SK-N-SH treated with all-trans-retinoic acid at 6 μM for 48 hours (cell line): ENCODE measurements around the gene MECR.
"Not testable (repeated sequence)": the region's sequence is repeated elsewhere in the genome, so short reads cannot be mapped to it uniquely, and the experiment has no call there.

Source experiments
- ATAC-seq: fragments of 200-7000 bp; cut with Tn5 transposase; 3 replicates; pipeline ENCODE4 v1.9.1; 2020; ENCODE audit warnings: mild to moderate bottlenecking, moderate library complexity
- CSDC2 ChIP-seq: fragments of 250-450 bp; sonication (Bioruptor Pico); IDR thresholded peaks from 2 replicates; pipeline ENCODE4 v1.5.0; 2020; ENCODE audit warnings: mild to moderate bottlenecking, moderate library complexity
- ESRRG ChIP-seq: fragments of 250-450 bp; sonication (Bioruptor Pico); IDR thresholded peaks from 2 replicates; pipeline ENCODE4 v1.6.1; 2021; ENCODE audit warnings: mild to moderate bottlenecking
- GLIS3 ChIP-seq: fragments of 250-450 bp; sonication (Bioruptor Pico); IDR thresholded peaks from 2 replicates; pipeline ENCODE4 v1.5.0; 2020; ENCODE audit warnings: mild to moderate bottlenecking, moderate library complexity
- RARB ChIP-seq: fragments of 250-450 bp; sonication (Bioruptor Pico); IDR thresholded peaks from 2 replicates; pipeline ENCODE4 v1.8.0; 2021; ENCODE audit warnings: mild to moderate bottlenecking, moderate library complexity
- SNAI2 ChIP-seq: fragments of 250-450 bp; sonication (Bioruptor Pico); IDR thresholded peaks from 2 replicates; pipeline ENCODE4 v1.5.0; 2020; ENCODE audit warnings: mild to moderate bottlenecking, moderate library complexity
- TOX ChIP-seq: fragments of 250-450 bp; sonication (Bioruptor Pico); IDR thresholded peaks from 2 replicates; pipeline ENCODE4 v1.8.0; 2021; ENCODE audit warnings: mild to moderate bottlenecking, moderate library complexity, borderline replicate concordance
- ZC3H10 ChIP-seq: fragments of 250-450 bp; sonication (Bioruptor Pico); IDR thresholded peaks from 2 replicates; pipeline ENCODE4 v1.5.1; 2021; ENCODE audit warnings: mild to moderate bottlenecking, moderate library complexity
- ZFP3 ChIP-seq: fragments of 250-450 bp; sonication (Bioruptor Pico); IDR thresholded peaks from 2 replicates; pipeline ENCODE4 v1.5.0; 2020; ENCODE audit warnings: mild to moderate bottlenecking, moderate library complexity
- ZNF565 ChIP-seq: fragments of 450-650 bp; formaldehyde crosslinking; conservative IDR thresholded peaks from 2 replicates; pipeline ENCODE4 v1.5.0; 2020; ENCODE audit warnings: low read depth, mild to moderate bottlenecking, moderate library complexity
- ZNF8 ChIP-seq: fragments of 450-650 bp; formaldehyde crosslinking; IDR thresholded peaks from 2 replicates; pipeline ENCODE4 v1.5.0; 2020; ENCODE audit warnings: mild to moderate bottlenecking, moderate library complexity
- TF ChIP-seq, protein P1 (sequence below): fragments of 250-450 bp; sonication (Bioruptor Pico); IDR thresholded peaks from 2 replicates; pipeline ENCODE4 v1.5.1; 2020; ENCODE audit warnings: low read depth, mild to moderate bottlenecking, moderate library complexity
- TF ChIP-seq, protein P2 (sequence below): fragments of 250-450 bp; sonication (Bioruptor Pico); IDR thresholded peaks from 2 replicates; pipeline ENCODE4 v1.5.0; 2020; ENCODE audit warnings: mild to moderate bottlenecking, moderate library complexity
- TF ChIP-seq, protein P3 (sequence below): fragments of 250-450 bp; sonication (Bioruptor Pico); IDR thresholded peaks from 2 replicates; pipeline ENCODE4 v1.5.1; 2021; ENCODE audit warnings: mild to moderate bottlenecking, moderate library complexity
- TF ChIP-seq, protein P4 (sequence below): fragments of 250-450 bp; sonication (Bioruptor Pico); IDR thresholded peaks from 2 replicates; pipeline ENCODE4 v1.8.0; 2020; ENCODE audit warnings: mild to moderate bottlenecking, moderate library complexity, borderline replicate concordance

The MECR gene

DNA sequence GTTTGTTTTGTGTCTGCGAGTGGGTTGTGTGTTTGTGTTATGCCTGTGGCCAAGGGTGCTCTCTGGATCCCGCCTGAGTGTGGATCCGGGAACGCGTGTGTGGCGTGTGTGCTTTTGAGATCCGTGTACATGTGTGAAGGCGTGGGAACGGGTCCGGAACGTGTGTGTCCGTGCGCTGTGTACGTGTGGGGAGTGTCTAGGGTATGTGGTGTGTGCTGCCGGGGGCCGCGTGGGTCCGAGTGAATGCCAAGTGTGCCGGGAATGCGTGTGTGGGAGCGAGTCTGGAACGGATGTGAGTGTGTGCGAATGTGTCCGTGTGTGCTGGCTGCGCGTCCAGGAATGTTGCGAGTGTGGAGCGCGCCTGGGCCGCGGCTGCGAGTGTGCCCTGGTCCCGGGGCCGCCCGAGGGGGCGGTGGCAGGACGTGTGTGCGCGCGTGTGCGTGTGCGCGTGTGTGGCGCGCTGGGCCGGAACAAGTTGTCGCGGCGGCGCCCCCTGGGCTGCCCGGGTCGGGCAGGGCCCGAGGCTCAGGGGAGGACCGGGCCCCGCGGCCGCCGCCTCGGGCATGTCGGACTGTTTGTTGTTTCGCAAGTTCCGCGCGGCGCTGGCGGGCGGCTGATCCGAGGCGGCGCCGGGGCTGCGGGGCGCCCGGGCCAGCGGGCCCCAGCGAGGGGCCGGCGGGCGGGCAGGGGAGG lies 6.5 kb upstream of the MECR start:
- ATAC-seq = peak; percentile 13
- TF ChIP-seq, protein P1, sequence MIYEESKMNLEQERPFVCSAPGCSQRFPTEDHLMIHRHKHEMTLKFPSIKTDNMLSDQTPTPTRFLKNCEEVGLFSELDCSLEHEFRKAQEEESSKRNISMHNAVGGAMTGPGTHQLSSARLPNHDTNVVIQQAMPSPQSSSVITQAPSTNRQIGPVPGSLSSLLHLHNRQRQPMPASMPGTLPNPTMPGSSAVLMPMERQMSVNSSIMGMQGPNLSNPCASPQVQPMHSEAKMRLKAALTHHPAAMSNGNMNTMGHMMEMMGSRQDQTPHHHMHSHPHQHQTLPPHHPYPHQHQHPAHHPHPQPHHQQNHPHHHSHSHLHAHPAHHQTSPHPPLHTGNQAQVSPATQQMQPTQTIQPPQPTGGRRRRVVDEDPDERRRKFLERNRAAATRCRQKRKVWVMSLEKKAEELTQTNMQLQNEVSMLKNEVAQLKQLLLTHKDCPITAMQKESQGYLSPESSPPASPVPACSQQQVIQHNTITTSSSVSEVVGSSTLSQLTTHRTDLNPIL (CRISPR knock-in tag) = no peak
- no peak for TF ChIP-seq CSDC2 (CRISPR knock-in tag)
- no peak for TF ChIP-seq ZC3H10 (CRISPR knock-in tag)
- no peak for TF ChIP-seq ZFP3 (CRISPR knock-in tag)
- TF ChIP-seq GLIS3 (CRISPR knock-in tag) = no peak
- TF ChIP-seq ZNF565 (CRISPR knock-in tag) = no peak
- TF ChIP-seq ZNF8 (CRISPR knock-in tag) = no peak
- TF ChIP-seq SNAI2 (CRISPR knock-in tag) = no peak
- TF ChIP-seq, protein P2, sequence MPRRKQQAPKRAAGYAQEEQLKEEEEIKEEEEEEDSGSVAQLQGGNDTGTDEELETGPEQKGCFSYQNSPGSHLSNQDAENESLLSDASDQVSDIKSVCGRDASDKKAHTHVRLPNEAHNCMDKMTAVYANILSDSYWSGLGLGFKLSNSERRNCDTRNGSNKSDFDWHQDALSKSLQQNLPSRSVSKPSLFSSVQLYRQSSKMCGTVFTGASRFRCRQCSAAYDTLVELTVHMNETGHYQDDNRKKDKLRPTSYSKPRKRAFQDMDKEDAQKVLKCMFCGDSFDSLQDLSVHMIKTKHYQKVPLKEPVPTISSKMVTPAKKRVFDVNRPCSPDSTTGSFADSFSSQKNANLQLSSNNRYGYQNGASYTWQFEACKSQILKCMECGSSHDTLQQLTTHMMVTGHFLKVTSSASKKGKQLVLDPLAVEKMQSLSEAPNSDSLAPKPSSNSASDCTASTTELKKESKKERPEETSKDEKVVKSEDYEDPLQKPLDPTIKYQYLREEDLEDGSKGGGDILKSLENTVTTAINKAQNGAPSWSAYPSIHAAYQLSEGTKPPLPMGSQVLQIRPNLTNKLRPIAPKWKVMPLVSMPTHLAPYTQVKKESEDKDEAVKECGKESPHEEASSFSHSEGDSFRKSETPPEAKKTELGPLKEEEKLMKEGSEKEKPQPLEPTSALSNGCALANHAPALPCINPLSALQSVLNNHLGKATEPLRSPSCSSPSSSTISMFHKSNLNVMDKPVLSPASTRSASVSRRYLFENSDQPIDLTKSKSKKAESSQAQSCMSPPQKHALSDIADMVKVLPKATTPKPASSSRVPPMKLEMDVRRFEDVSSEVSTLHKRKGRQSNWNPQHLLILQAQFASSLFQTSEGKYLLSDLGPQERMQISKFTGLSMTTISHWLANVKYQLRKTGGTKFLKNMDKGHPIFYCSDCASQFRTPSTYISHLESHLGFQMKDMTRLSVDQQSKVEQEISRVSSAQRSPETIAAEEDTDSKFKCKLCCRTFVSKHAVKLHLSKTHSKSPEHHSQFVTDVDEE (CRISPR knock-in tag) = 0 out of 2 replicates have a peak, but pooled peaks have one; percentile 33

DNA sequence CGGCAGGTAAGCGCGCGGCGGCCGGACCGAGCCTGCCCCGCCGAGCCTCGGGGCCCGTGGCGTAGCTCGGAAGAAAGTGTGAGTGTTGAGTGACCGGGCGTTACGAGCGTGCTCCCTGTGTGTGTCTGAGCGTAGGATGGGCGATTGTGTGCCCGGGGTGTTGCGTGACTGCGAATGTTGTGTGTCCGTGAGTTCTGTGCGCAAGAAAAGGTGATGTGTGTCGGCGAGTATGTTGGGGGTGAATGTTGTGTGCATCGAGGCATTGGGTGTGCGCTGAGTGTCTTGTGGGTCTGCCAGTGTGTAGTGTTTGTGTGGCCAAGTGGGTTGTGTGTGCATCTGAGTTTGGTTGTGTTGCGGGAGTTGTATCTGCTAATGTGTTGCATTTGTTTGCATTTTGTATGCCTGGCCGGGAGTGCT lies 6.0 kb upstream of the MECR start:
- no peak for ATAC-seq

DNA sequence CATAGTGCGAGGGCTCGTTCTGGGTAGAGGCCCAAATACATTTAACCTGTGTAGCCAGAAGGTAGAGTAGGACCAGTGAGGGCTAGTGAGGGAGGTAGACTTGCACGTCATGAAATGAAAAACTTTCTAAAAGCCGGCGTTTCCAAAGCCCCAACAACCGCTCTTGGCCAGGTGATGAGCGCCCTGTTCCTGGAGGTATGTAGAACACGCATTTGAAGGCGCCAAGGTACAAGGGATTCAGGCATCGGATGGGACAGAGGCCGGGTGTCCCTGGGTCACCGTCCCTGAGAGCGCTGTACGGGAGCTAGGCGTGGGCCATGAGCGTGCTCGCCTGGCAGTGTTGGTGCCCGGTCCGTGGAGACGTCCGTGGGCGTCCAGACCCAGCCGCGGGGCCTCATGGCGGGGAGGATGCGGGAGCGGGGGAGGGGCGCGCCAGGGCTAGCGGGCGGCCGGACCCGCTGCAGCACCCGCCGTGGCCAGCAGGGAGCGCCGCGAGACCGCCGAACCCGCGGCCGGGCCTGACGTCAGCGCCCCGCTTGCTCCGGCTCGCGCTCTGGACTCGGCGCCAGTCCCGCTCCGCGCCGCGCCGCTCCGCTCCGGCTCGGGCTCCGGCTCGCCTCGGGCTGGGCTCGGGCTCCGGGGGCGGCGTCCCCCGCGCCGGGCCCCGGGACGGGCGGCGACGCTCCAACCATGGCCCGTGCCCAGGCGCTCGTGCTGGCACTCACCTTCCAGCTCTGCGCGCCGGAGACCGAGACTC lies 5.4 kb upstream of the MECR start, which contains the start of gene PTPRU:
Gene PTPRU, plus strand, starts transcription at position 568 of the 757 bp plus-strand sequence. Its CDS starts 123 bp downstream, at position 691.
- peak; percentile 87 for ATAC-seq
- TF ChIP-seq ESRRG (no peak), TOX (CRISPR knock-in tag) (no peak), RARB (CRISPR knock-in tag) (no peak), SNAI2 (CRISPR knock-in tag) (no peak), ZC3H10 (CRISPR knock-in tag) (0 out of 2 replicates have a peak, but pooled peaks have one; percentile 40)

More for the DNA sequence above, 6.0 kb upstream of the MECR start:
- TF ChIP-seq, protein P1 (CRISPR knock-in tag) = no peak
- no peak for TF ChIP-seq SNAI2 (CRISPR knock-in tag)
- TF ChIP-seq, protein P3, sequence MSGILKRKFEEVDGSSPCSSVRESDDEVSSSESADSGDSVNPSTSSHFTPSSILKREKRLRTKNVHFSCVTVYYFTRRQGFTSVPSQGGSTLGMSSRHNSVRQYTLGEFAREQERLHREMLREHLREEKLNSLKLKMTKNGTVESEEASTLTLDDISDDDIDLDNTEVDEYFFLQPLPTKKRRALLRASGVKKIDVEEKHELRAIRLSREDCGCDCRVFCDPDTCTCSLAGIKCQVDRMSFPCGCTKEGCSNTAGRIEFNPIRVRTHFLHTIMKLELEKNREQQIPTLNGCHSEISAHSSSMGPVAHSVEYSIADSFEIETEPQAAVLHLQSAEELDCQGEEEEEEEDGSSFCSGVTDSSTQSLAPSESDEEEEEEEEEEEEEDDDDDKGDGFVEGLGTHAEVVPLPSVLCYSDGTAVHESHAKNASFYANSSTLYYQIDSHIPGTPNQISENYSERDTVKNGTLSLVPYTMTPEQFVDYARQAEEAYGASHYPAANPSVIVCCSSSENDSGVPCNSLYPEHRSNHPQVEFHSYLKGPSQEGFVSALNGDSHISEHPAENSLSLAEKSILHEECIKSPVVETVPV = no peak

DNA sequence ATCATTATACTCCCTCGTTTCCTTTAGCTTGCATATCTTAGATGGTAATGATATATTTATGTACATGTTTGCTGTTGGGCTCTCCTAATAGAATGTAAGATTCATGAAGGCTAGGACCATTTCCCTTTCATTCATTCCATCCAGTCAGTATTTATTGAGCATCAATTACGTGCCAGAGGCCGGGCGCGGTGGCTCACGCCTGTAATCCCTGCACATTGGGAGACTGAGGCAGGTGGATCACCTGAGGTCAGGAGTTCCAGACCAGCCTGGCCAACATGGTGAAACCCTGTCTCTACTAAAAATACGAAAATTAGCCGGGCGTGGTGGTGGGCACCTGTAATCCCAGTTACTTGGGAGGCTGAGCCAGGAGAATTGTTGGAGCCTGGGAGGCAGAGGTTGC lies 4.1 kb upstream of the MECR start:
- ATAC-seq = not testable (repeated sequence)

DNA sequence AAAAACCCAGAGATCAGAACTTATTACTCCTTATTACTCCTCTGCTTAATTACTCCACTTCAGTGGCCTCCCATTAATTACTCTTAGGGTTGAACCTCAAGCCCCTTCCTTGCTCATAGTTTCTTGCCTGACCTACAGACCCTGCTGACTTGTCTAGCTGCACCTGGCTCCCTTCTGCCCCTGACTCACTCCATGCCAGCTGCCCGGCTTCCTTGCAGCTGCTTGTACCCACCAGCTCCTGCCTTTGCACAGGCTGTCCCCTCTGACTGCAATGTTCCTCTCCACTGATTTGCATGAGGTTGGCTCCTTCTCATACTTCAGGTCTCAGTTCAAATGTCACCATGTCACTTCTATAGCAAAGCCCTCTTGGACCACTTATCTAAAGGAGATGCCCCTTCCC lies 3.7 kb upstream of the MECR start:
- no peak for ATAC-seq
- TF ChIP-seq, protein P4, sequence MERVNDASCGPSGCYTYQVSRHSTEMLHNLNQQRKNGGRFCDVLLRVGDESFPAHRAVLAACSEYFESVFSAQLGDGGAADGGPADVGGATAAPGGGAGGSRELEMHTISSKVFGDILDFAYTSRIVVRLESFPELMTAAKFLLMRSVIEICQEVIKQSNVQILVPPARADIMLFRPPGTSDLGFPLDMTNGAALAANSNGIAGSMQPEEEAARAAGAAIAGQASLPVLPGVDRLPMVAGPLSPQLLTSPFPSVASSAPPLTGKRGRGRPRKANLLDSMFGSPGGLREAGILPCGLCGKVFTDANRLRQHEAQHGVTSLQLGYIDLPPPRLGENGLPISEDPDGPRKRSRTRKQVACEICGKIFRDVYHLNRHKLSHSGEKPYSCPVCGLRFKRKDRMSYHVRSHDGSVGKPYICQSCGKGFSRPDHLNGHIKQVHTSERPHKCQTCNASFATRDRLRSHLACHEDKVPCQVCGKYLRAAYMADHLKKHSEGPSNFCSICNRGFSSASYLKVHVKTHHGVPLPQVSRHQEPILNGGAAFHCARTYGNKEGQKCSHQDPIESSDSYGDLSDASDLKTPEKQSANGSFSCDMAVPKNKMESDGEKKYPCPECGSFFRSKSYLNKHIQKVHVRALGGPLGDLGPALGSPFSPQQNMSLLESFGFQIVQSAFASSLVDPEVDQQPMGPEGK (CRISPR knock-in tag) = no peak
- TF ChIP-seq, protein P3 = no peak
- TF ChIP-seq, all 23 proteins: peak for 0
